PFSK-1 (cell line): ENCODE results near the gene ATP11B.

ENCODE experiments used
- REST ChIP-seq, 2 experiments: IDR thresholded peaks; 2 replicates each; pipeline versions ENCODE4 v1.6.1 to v1.8.0; 2011 to 2012; ENCODE audit warnings: low read depth in 2 of 2, low read length in 2 of 2, control low read depth in 1 of 2, inconsistent platforms in 1 of 2, mild to moderate bottlenecking in 1 of 2, moderate library complexity in 1 of 2; ENCODE audit not compliant: insufficient read depth in 1 of 2
- SIN3A ChIP-seq: IDR thresholded peaks from 2 replicates; pipeline ENCODE4 v1.6.1; 2012; ENCODE audit warnings: mild to moderate bottlenecking, low read length, moderate library complexity, borderline replicate concordance; ENCODE audit not compliant: insufficient read depth

GRCh38 chr3:182821221-182821981, 28.1 kb downstream of the ATP11B start:
- no peak for TF ChIP-seq REST (IDR thresholded peaks at IDR 0.05; ENCODE audit: insufficient read depth in 1 of 2, low read depth in 2 of 2, low read length in 2 of 2)
- TF ChIP-seq SIN3A: no peak
